SH-SY5Y (cell line): ENCODE data around the gene KRTAP12-4.

Experiments
- GATA2 ChIP-seq: IDR thresholded peaks from 2 replicates; pipeline ENCODE4 v1.6.1; 2011; ENCODE audit warnings: mild to moderate bottlenecking, low read depth, low read length
- GATA3 ChIP-seq: IDR thresholded peaks from 2 replicates; pipeline ENCODE4 v1.6.1; 2011; ENCODE audit warnings: low read depth, mild to moderate bottlenecking, low read length, moderate library complexity

- TF ChIP-seq GATA2: no peak
- TF ChIP-seq GATA3: no peak
Observed at GRCh38 chr21:44617071-44617501, 37.4 kb downstream of the KRTAP12-4 start.
